Progenitor cell of endocrine pancreas (in vitro differentiated cells): ENCODE measurements around the gene CYB561D2. TPM values are rescaled to one million over a fixed set of nuclear protein-coding genes. Genes with fewer than 3 reads are reported as not detected.

Experiments used
- DNase-seq: peaks from one replicate; pipeline ENCODE4 v3.0.0; 2021; ENCODE audit warnings: low spot score; ENCODE audit not compliant: unreplicated experiment
- H3K27ac Mint-ChIP-seq: 2 replicates; pipeline ENCODE4 v1.8.0; 2021; ENCODE audit warnings: mild to moderate bottlenecking, moderate library complexity, mixed read lengths
- H3K27me3 Mint-ChIP-seq: 2 replicates; pipeline ENCODE4 v1.8.0; 2021; ENCODE audit warnings: mixed read lengths
- H3K36me3 Mint-ChIP-seq: 2 replicates; pipeline ENCODE4 v1.8.0; 2022; ENCODE audit warnings: mixed read lengths; ENCODE audit not compliant: insufficient read depth
- H3K4me1 Mint-ChIP-seq: 2 replicates; pipeline ENCODE4 v1.8.0; 2021; ENCODE audit warnings: low read depth, mixed read lengths
- H3K4me3 Mint-ChIP-seq: 2 replicates; pipeline ENCODE4 v1.8.0; 2021; ENCODE audit warnings: low read depth, mild to moderate bottlenecking, moderate library complexity, mixed read lengths
- H3K9me3 Mint-ChIP-seq: 2 replicates; pipeline ENCODE4 v1.8.0; 2021; ENCODE audit warnings: low read depth, mixed read lengths
- CTCF ChIP-seq: fragments of 200-600 bp; sonication (generic); IDR thresholded peaks from one replicate; pipeline ENCODE4 v1.5.0; 2021; ENCODE audit warnings: antibody characterized with exemption, mild to moderate bottlenecking; ENCODE audit not compliant: unreplicated experiment
- total RNA-seq: library from RNA; stranded (reverse); gene quantifications from 2 replicates; pipeline ENCODE4 v1.2.1, GENCODE V29; 2021

The CYB561D2 gene
- total RNA-seq, 1 donor from 2014 or later = 19.2 TPM

GRCh38 chr3:50341537-50341936 is 9.1 kb upstream of the CYB561D2 start:
- TF ChIP-seq CTCF = no peak
- Mint-ChIP-seq H3K27me3 (peaks cover 65% of the 10 kb centered on the region), H3K36me3 (no peaks in the 10 kb centered on the region), H3K27ac (no peak overlapping the region), H3K4me1 (peaks cover 9% of the 10 kb centered on the region), H3K9me3 (no peaks in the 10 kb centered on the region), H3K4me3 (no peak overlapping the region)
- no peak for DNase-seq

GRCh38 chr3:50341996-50342650 is 8.5 kb upstream of the CYB561D2 start:
- no peaks in the 10 kb centered on the region for H3K9me3 Mint-ChIP-seq
- no peak for DNase-seq
- H3K4me3 Mint-ChIP-seq = no peak overlapping the region
- H3K36me3 Mint-ChIP-seq = no peaks in the 10 kb centered on the region
- no peak overlapping the region for H3K27ac Mint-ChIP-seq
- peaks cover 66% of the 10 kb centered on the region for H3K27me3 Mint-ChIP-seq
- H3K4me1 Mint-ChIP-seq = peaks cover 7% of the 10 kb centered on the region
- TF ChIP-seq CTCF = no peak

- peak; percentile 16 for TF ChIP-seq CTCF
- Mint-ChIP-seq H3K27ac (no peak overlapping the region), H3K4me3 (no peak overlapping the region), H3K9me3 (no peaks in the 10 kb centered on the region), H3K27me3 (peaks cover 66% of the 10 kb centered on the region), H3K36me3 (no peaks in the 10 kb centered on the region), H3K4me1 (peaks cover 10% of the 10 kb centered on the region)
- DNase-seq = no peak
Observed at GRCh38 chr3:50342813-50343633, 7.6 kb upstream of the CYB561D2 start.

- Mint-ChIP-seq H3K4me3 (no peak overlapping the region), H3K36me3 (peaks cover 3% of the 10 kb centered on the region), H3K27me3 (peaks cover 51% of the 10 kb centered on the region), H3K9me3 (no peaks in the 10 kb centered on the region), H3K27ac (no peak overlapping the region), H3K4me1 (peaks cover 8% of the 10 kb centered on the region)
- DNase-seq = no peak
- TF ChIP-seq CTCF = no peak
Observed at GRCh38 chr3:50345008-50345407, 5.7 kb upstream of the CYB561D2 start.

GRCh38 chr3:50345586-50346234 is 5.0 kb upstream of the CYB561D2 start, which contains the start of gene ZMYND10:
Gene ZMYND10 (minus strand): TSS chr3:50345732. CDS start chr3:50345579, 153 bp downstream.
- DNase-seq = no peak
- Mint-ChIP-seq H3K4me1 (peaks cover 14% of the 10 kb centered on the region), H3K9me3 (no peaks in the 10 kb centered on the region), H3K27ac (peak within 1 kb of the TSS; percentile 8), H3K27me3 (peaks cover 48% of the 10 kb centered on the region), H3K36me3 (peaks cover 3% of the 10 kb centered on the region), H3K4me3 (peak within 1 kb of the TSS; percentile 47)
- no peak for TF ChIP-seq CTCF
